NCI-H69 (cell line): ENCODE data around the gene SGCE.
"Not testable (repeated sequence)": the region's sequence is repeated elsewhere in the genome, so short reads cannot be mapped to it uniquely, and the experiment has no call there.

Experiments used
- DNase-seq: peaks from one replicate; lab custom pipeline; 2025; lab: John Stamatoyannopoulos, UW

SGCE gene

DNA sequence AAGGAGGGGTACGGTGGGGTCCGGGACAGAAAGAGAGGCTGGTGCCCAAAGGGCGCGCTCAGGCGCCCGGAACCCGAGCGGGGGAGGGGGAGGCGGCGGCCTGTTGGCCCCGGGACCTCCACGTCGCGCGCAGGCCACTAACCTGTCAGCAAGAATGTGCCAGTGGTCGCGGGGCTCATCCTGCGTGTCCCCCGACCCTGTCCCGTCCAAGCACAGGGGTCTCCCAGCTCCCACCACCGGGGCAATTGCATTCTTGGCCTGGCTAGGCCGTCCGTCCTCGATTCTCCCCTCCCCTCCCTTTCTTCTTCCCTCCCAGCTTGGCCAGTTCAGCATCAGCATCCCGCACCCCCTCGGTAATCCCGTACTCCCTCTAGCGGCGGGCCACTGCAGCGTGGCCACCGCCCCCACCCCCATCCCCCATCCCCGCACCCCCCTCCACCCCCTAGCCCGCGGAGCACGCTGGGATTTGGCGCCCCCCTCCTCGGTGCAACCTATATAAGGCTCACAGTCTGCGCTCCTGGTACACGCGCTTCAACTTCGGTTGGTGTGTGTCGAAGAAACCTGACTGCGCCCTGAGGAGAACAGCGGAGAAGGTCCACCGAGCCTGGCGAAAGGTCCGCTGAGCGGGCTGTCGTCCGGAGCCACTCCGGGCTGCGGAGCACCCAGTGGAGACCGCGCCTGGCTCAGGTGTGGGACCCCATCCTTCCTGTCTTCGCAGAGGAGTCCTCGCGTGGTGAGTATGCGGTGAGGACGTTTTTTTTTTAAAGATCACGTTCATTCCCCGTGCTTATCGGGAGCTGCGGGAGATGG is at the start of gene SGCE:
Gene SGCE (minus strand): TSS at position 286 of the 810 bp plus-strand sequence. CDS start 35 bp downstream, at position 251.
- peak; percentile 95 for DNase-seq

DNA sequence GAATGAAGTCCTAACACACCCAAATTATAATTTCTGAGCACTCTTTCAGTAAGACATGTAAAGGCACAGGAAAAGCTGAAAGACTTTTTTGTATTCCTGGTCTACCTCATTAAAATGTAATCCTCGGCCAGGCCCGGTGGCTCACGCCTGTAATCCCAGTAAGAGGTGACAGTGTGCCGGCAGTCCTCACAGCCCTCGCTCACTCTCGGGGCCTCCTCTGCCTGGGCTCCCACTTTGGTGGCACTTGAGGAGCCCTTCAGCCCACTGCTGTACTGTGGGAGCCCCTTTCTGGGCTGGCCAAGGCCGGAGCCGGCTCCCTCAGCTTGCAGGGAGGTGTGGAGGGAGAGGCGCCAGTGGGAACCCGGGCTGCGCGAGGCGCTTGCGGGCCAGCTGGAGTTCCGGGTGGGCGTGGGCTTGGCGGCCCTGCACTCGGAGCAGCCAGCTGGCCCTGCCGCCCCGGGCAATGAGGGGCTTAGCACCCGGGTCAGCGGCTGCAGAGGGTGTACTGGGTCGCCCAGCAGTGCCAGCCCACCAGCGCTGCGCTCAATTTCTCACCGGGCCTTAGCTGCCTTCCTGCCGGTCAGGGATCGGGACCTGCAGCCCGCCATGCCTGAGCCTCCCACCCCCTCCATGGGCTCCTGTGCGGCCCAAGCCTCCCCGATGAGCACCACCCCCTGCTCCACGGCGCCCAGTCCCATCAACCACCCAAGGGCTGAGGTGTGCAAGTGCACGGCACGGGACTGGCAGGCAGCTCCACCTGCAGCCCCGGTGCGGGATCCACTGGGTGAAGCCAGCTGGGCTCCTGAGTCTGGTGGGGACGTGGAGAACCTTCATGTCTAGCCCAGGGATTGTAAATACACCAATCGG is 49.5 kb upstream of the SGCE start:
- DNase-seq = not testable (repeated sequence)

- DNase-seq = no peak
These were observed 45.6 kb upstream of the SGCE start for GRCh38 chr7:94701555-94701973.

- peak; percentile 71 for DNase-seq
These were observed 45.1 kb upstream of the SGCE start for GRCh38 chr7:94700926-94701554.

GRCh38 chr7:94698275-94698674 is 42.3 kb upstream of the SGCE start:
- peak; percentile 27 for DNase-seq

- peak; percentile 75 for DNase-seq
These were observed 41.4 kb upstream of the SGCE start for GRCh38 chr7:94697035-94697974.

DNA sequence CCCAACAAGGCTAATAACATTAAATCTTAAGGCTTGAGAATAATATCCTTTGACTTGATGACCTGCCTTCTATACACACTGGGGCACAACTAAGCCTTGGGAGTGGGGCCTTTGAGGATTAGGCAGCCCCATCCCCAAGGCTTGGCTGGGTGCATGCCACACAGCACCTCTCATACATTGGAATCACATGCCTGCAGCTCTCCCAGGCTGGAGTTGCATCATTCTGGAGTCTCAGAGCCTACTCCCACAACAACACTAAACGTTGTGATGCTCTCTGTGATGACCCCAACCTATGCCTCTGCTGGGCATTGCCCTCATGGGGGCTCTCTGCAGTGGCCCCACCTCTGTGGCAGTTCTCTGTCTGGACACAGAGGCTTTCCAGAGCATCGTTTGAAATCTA is 31.9 kb upstream of the SGCE start:
- no peak for DNase-seq

DNA sequence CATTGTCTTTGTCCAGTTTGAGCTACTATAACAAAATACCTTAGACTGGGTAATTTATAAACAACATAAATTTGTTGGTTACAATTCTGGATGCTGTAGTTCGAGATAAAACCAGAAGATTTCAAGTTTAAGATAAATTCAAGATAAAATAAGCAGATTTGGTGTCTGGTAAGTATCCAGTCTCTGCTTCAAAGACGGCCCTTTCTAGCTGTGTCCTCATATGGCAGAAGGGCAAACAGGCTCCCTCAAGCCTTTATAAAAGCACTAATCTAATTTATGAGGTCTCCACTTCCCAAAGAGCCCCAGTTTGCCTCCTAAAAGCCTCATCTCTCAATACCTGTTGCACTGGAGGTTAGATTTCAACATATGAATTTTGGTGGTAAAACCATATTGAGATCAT is 31.1 kb upstream of the SGCE start:
- DNase-seq = no peak

GRCh38 chr7:94683066-94683465 is 27.1 kb upstream of the SGCE start:
- no peak for DNase-seq

GRCh38 chr7:94679358-94679757 is 23.4 kb upstream of the SGCE start:
- DNase-seq = no peak

DNA sequence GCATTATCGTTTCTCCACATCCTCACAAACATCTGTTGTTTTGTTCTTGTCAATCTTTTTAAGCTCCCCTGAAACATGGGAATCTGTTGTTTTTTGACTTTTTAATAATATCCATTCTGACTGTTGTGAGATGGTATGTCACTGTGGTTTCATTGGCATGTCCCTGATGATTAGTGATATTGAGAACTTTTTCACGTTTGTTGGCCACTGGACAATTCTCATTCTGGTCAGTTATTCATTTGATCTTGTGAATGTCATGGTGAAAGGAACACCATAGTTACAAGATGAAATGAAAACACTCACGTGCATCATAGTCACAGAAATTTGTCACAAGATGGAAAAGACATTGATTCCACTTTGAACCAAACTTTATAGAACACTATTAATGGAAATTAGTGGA is 20.5 kb upstream of the SGCE start:
- no peak for DNase-seq

- DNase-seq = no peak
These were observed 19.4 kb upstream of the SGCE start for GRCh38 chr7:94675356-94675755.

- no peak for DNase-seq
These were observed 15.7 kb upstream of the SGCE start for GRCh38 chr7:94671444-94672235.

DNA sequence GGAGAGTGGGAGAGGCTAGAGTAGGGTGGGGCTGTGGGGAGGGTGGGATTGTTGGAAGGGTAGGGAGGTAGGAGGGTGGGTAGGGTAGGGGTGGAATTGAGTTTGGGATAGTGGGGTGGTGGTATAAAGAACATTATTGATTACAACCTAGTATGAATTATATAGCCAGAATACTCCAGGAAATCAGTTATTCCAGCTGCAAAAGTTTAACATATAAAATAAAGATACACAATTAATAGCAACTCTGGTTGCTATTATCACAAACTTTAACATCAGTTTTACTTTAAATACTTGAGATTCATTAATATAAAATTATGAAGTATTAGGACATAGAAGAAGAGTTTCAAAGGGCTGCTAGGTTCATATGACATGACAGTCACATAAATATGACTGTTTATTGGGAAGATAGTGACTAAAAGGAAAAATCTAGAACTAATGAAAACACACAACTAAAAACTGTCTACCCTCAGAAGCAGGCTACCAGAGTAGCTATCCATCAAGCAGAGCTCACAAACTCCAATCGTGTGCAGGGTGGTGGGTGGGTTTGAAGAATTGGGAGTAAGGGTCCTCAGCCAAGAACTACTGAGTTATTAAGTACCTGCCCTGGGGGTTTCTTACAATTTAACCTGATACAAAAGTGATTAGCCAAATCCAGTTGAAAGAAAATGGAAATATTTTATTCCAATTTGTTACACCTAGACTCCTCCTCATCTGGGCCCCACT is 14.0 kb upstream of the SGCE start:
- DNase-seq = no peak

DNA sequence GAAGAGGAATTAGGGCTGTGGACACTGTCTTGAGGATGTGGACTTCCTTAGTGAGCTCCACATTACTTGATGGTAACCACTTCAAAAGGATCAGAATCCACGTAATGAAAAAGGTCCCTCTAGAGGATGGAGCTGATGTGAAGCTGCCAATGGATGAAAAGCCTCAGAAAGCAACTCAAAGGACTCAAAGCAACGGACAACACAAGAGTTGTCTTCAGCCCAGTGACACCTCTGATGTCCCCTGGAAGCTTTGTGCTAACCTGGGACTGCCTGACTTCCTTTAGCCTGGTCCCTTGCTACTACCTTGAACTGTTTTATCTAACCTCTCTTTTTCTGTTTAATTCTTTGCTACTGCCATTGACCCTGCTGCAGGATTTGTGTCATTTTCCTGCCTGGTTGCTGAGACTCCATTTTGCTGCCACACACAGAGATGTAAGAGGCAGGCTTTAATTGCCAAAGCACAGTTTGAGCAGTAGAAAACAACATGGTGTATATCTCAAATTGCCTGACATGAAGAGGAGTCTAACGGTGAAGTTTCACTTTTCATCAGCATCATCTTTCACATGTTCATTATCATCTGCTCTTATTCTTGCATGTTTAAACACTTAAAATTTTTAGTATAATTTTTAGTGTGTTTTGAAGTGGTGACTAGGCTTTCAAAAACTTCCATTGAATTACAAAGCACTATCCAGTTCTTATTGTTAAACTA is 11.1 kb upstream of the SGCE start:
- DNase-seq = no peak

GRCh38 chr7:94665426-94665825 is 9.5 kb upstream of the SGCE start:
- DNase-seq = no peak

DNA sequence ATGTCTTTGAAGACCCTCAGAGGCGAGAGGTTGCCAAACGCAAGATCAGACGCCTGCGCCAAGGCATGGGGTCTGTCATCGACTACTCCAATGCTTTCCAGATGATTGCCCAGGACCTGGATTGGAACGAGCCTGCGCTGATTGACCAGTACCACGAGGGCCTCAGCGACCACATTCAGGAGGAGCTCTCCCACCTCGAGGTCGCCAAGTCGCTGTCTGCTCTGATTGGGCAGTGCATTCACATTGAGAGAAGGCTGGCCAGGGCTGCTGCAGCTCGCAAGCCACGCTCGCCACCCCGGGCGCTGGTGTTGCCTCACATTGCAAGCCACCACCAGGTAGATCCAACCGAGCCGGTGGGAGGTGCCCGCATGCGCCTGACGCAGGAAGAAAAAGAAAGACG is 8.1 kb upstream of the SGCE start:
- DNase-seq = no peak

DNA sequence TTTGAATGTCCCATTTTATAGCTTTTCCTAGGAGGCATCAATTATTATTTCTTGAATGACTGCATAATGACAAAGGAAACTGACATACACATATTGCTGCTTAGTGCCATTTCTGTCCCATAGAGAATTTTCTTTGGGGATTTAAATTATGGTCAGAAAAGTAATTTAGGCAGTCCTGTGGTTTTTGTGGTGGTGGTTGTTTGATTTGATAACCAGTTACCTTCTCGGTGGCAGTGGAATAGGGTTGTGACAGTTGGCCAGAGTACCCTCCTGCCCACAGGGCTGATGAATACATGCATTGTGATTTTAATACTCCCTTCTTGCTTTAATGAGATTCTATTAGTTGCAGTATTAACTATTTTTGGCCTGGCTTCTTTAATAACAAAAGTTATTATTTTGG is 6.6 kb upstream of the SGCE start:
- DNase-seq = peak; percentile 79

DNA sequence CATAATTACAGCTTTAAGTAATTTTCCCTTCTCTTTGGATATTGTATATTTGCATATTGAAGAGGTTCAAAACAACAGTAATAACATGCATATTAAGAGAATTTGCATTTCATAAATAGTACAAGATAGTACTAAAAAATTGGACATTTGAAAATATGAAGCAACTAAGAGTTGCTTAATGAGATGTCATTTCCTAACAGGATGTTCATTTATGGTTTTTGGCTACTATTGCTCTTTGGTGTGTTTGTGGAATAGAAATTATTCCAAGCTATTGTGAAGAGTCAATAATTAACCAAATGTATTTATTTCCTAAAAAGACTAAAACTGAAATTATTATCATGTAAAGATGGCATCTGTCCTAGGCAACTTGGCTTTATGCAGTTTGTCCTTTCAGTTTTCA is 4.1 kb upstream of the SGCE start:
- no peak for DNase-seq
